SK-N-SH treated with all-trans-retinoic acid at 6 μM for 48 hours (cell line): ENCODE measurements around the gene PPP1R26.

ENCODE experiments used
- TF ChIP-seq, protein P1 (sequence below): fragments of 250-450 bp; sonication (Bioruptor Pico); IDR thresholded peaks from 2 replicates; pipeline ENCODE4 v1.8.0; 2020; ENCODE audit warnings: mild to moderate bottlenecking, moderate library complexity, borderline replicate concordance
- TF ChIP-seq, protein P2 (sequence below): fragments of 250-450 bp; sonication (Bioruptor Pico); IDR thresholded peaks from 2 replicates; pipeline ENCODE4 v1.8.0; 2021; ENCODE audit warnings: low read depth, mild to moderate bottlenecking, moderate library complexity, borderline replicate concordance

DNA sequence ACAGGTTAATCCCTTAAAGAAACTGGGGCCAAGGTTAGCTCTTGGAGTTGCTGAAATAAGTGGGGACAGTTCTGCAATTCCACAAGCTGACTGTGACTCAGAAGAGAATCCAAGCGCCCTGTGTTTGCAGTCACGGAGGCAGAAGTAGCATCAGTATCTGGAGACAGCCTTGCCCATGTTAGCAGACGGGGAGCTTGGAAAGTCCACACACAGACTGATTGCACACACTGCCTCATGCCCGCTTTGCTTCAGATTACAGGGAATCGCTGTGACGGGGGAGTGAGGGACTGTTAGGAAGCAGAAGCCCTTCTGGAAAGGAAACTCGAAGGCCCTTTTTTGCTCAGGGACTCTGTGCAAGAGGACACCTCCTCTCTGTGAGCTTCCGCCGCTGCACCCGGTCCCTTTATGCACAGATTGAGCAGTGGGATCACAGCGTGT lies 30.9 kb upstream of the PPP1R26 start:
- TF ChIP-seq, protein P1, sequence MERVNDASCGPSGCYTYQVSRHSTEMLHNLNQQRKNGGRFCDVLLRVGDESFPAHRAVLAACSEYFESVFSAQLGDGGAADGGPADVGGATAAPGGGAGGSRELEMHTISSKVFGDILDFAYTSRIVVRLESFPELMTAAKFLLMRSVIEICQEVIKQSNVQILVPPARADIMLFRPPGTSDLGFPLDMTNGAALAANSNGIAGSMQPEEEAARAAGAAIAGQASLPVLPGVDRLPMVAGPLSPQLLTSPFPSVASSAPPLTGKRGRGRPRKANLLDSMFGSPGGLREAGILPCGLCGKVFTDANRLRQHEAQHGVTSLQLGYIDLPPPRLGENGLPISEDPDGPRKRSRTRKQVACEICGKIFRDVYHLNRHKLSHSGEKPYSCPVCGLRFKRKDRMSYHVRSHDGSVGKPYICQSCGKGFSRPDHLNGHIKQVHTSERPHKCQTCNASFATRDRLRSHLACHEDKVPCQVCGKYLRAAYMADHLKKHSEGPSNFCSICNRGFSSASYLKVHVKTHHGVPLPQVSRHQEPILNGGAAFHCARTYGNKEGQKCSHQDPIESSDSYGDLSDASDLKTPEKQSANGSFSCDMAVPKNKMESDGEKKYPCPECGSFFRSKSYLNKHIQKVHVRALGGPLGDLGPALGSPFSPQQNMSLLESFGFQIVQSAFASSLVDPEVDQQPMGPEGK (CRISPR knock-in tag), result no peak
- TF ChIP-seq, protein P2, sequence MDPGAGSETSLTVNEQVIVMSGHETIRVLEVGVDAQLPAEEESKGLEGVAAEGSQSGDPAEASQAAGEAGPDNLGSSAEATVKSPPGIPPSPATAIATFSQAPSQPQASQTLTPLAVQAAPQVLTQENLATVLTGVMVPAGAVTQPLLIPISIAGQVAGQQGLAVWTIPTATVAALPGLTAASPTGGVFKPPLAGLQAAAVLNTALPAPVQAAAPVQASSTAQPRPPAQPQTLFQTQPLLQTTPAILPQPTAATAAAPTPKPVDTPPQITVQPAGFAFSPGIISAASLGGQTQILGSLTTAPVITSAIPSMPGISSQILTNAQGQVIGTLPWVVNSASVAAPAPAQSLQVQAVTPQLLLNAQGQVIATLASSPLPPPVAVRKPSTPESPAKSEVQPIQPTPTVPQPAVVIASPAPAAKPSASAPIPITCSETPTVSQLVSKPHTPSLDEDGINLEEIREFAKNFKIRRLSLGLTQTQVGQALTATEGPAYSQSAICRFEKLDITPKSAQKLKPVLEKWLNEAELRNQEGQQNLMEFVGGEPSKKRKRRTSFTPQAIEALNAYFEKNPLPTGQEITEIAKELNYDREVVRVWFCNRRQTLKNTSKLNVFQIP (CRISPR knock-in tag), result no peak
